Transverse colon (tissue), 4 donors: ENCODE measurements around the gene ADCY9.

Experiments used
- POLR2AphosphoS5 ChIP-seq, 3 donors: sonication (generic); formaldehyde crosslinking; IDR thresholded peaks; one replicate each; pipeline ENCODE4 v1.6.1; 2016; ENCODE audit warnings: antibody characterized with exemption in 3 of 3
- TF ChIP-seq, protein P1 (sequence below), 5 experiments: fragments of 200-600 bp in 3 of 5; fragments of 450-650 bp in 2 of 5; sonication (generic) in 3 of 5; IDR thresholded peaks; 1 replicate in 2 of 5; 2 replicates in 3 of 5; pipeline ENCODE4 v1.5.1; 2016 to 2017; ENCODE audit warnings: antibody characterized with exemption in 5 of 5, inconsistent platforms in 3 of 5, mild to moderate bottlenecking in 2 of 5, moderate library complexity in 1 of 5

DNA sequence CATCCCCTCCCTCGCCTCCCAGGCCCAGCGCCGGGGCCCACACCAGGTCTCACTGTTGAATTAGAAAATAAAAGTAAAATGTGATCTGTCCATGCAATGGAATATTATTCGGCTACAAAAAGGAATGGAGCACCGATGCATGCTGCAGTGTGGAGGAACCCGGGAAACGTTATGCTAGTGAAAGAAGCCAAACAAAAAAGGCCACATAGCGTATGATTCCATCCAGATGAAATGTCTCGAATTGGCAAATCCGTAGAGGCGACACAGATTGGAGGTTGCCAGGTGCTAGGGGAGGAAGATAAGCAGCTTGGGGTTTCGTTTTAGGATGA lies 972 bp upstream of the ADCY9 start:
- no peak for TF ChIP-seq POLR2AphosphoS5 (IDR thresholded peaks at IDR 0.05)
- TF ChIP-seq, protein P1, sequence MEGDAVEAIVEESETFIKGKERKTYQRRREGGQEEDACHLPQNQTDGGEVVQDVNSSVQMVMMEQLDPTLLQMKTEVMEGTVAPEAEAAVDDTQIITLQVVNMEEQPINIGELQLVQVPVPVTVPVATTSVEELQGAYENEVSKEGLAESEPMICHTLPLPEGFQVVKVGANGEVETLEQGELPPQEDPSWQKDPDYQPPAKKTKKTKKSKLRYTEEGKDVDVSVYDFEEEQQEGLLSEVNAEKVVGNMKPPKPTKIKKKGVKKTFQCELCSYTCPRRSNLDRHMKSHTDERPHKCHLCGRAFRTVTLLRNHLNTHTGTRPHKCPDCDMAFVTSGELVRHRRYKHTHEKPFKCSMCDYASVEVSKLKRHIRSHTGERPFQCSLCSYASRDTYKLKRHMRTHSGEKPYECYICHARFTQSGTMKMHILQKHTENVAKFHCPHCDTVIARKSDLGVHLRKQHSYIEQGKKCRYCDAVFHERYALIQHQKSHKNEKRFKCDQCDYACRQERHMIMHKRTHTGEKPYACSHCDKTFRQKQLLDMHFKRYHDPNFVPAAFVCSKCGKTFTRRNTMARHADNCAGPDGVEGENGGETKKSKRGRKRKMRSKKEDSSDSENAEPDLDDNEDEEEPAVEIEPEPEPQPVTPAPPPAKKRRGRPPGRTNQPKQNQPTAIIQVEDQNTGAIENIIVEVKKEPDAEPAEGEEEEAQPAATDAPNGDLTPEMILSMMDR (IDR thresholded peaks at IDR 0.05) = no peak
